Measurements from ENCODE around the gene LRP1B.

GRCh38 chr2:141736466-141736865 lies 394.4 kb downstream of the LRP1B start:
- TF ChIP-seq CTCF (IDR thresholded peaks at IDR 0.05), result no peak
- TF ChIP-seq POLR2A (IDR thresholded peaks at IDR 0.05), result no peak

All from tibial nerve (tissue), 3 donors.